Motor neuron (in vitro differentiated cells): Measurements from ENCODE around the gene RIIAD1. TPM values are rescaled to one million over a fixed set of nuclear protein-coding genes. Genes with fewer than 3 reads are reported as not detected.
"Not testable (repeated sequence)": the region's sequence is repeated elsewhere in the genome, so short reads cannot be mapped to it uniquely, and the experiment has no call there.

Experiments
- ATAC-seq, 8 experiments: fragments of 200-7000 bp; cut with Tn5 transposase; replicated peaks in 6 of 8; 2 replicates each; pipeline ENCODE4 v1.8.0; 2021; ENCODE audit warnings: mild to moderate bottlenecking in 8 of 8, moderate library complexity in 8 of 8
- H3K27ac ChIP-seq, 2 donors: fragments of 250-450 bp; sonication (Bioruptor Pico); 2 replicates each; pipeline ENCODE4 v1.9.0; 2021; ENCODE audit warnings: antibody characterized with exemption in 2 of 2, mild to moderate bottlenecking in 2 of 2, moderate library complexity in 1 of 2
- H3K4me1 ChIP-seq, 2 donors: fragments of 250-450 bp; sonication (Bioruptor Pico); replicated peaks in 1 of 2; 2 replicates each; pipeline ENCODE4 v1.6.1; 2021; ENCODE audit warnings: antibody characterized with exemption in 2 of 2, mild to moderate bottlenecking in 2 of 2, moderate library complexity in 1 of 2
- H3K4me3 ChIP-seq, 5 donors: fragments of 250-450 bp; sonication (Bioruptor Pico); 2 replicates each; pipeline ENCODE4 v1.9.0; 2021; ENCODE audit warnings: antibody characterized with exemption in 5 of 5, mild to moderate bottlenecking in 5 of 5, moderate library complexity in 4 of 5
- WGBS, 10 experiments: fragments of 450-650 bp; shearing (Covaris generic); methylation state at CpG; one replicate each; pipeline ENCODE4 v1.0.0; 2022; 5-methylcytosine and 5-hydroxymethylcytosine counted together
- in situ Hi-C, 9 experiments: fragments of 400-800 bp; cut with MboI; loops; one replicate each; pipeline ENCODE4 v1.15.0; 2021; ENCODE audit warnings: low sequenced_read_pairs in 9 of 9, low pct_unique_long_range_greater_than_20kb in 2 of 9; ENCODE audit not compliant: unreplicated experiment in 9 of 9
- total RNA-seq, 8 experiments: library from RNA; unstranded; fragments of 300-600 nt; gene quantifications; 2 replicates each; pipeline versions ENCODE4 v1.2.3 to v1.2.4, GENCODE V29; 2022

The RIIAD1 gene
- total RNA-seq, 8 experiments from 2014 or later: 1.1 to 20.8 (median 9.0) TPM; not detected in 2

GRCh38 chr1:151760597-151761385 is 39.5 kb downstream of the RIIAD1 start:
- H3K4me3 ChIP-seq: no peak overlapping the region
- no peak overlapping the region for H3K27ac ChIP-seq
- WGBS, 10 experiments: 80 to 100% (median 96%) methylated on average over 3 to 7 of the region's 7 CpGs; no CpG with 5 or more reads in 2 of the 10 experiments
- H3K4me1 ChIP-seq: peaks cover 9 to 11% of the 10 kb centered on the region in 2 donors
- ATAC-seq: no peak
- in situ Hi-C loops: no loop called here

- H3K27ac ChIP-seq: peak within 1 kb of the TSS; percentile 84 to 92
- peaks cover 9 to 11% of the 10 kb centered on the region in 2 donors for H3K4me1 ChIP-seq
- H3K4me3 ChIP-seq: peak within 1 kb of the TSS; percentile 86 to 97 (median 87)
- in situ Hi-C loops: no loop called here
- 0 to 4% (median 1%) methylated on average over 6 to 34 of the region's 68 CpGs; no CpG with 5 or more reads in 2 of the 10 experiments for WGBS, 10 experiments
- ATAC-seq: peak; percentile 98 to 100 (median 99)
These were observed 41.9 kb downstream of the RIIAD1 start, which contains the start of gene MRPL9 for GRCh38 chr1:151762941-151763921. TSS of gene MRPL9 (minus strand) at chr1:151763496. CDS start at chr1:151763479, 17 bp downstream.

- Histone ChIP-seq H3K4me1 (peaks cover 9 to 11% of the 10 kb centered on the region in 2 donors), H3K4me3 (peak overlapping the region; percentile 86 to 97 (median 87)), H3K27ac (peak overlapping the region in 1 of 2 donors; percentile 92)
- 33 to 94% (median 66%) methylated on average over 3 to 10 of the region's 10 CpGs for WGBS, 10 experiments
- ATAC-seq: no peak
- in situ Hi-C loops: no loop called here
These were observed 42.7 kb downstream of the RIIAD1 start for GRCh38 chr1:151763990-151764389.

- 0 to 100% (median 33%) methylated on average over 1 to 2 of the region's 7 CpGs; no CpG with 5 or more reads in 3 of the 10 experiments for WGBS, 10 experiments
- H3K27ac ChIP-seq, ATAC-seq, in situ Hi-C loops, H3K4me3 ChIP-seq, H3K4me1 ChIP-seq: not testable (repeated sequence)
These were observed 47.2 kb downstream of the RIIAD1 start for GRCh38 chr1:151768351-151769066.

- no CpG with 5 or more reads among the region's 34 CpGs for WGBS, 10 experiments
- H3K4me1 ChIP-seq, in situ Hi-C loops, ATAC-seq, H3K27ac ChIP-seq, H3K4me3 ChIP-seq: not testable (repeated sequence)
These were observed 47.9 kb downstream of the RIIAD1 start for GRCh38 chr1:151769270-151769669.

- Histone ChIP-seq H3K27ac (no peak overlapping the region), H3K4me3 (no peak overlapping the region), H3K4me1 (no peaks in the 10 kb centered on the region)
- in situ Hi-C loops: no loop called here
- ATAC-seq: peak in 7 of 8 experiments; percentile 24 to 95 (median 75)
- WGBS, 10 experiments: 0 to 96% (median 49%) methylated on average over 1 to 5 of the region's 5 CpGs; no CpG with 5 or more reads in 1 of the 10 experiments
These were observed 52.4 kb downstream of the RIIAD1 start for GRCh38 chr1:151773702-151774101.

- Histone ChIP-seq H3K4me3 (no peak overlapping the region), H3K27ac (no peak overlapping the region), H3K4me1 (no peaks in the 10 kb centered on the region)
- in situ Hi-C loops: no loop called here
- no peak for ATAC-seq
- 20 to 100% (median 50%) methylated on average over 1 to 3 of the region's 3 CpGs; no CpG with 5 or more reads in 1 of the 10 experiments for WGBS, 10 experiments
These were observed 53.1 kb downstream of the RIIAD1 start for GRCh38 chr1:151774256-151774922.

- in situ Hi-C loops: no loop called here
- WGBS, 10 experiments: 61 to 100% (median 95%) methylated on average over 1 to 7 of the region's 7 CpGs
These were observed 54.8 kb downstream of the RIIAD1 start for GRCh38 chr1:151775894-151776664.

GRCh38 chr1:151776665-151777062 is 55.3 kb downstream of the RIIAD1 start:
- ATAC-seq: no peak
- in situ Hi-C loops: no loop called here
- WGBS, 10 experiments: 20 to 100% (median 87%) methylated on average over 1 to 3 of the region's 3 CpGs; no CpG with 5 or more reads in 2 of the 10 experiments

More at GRCh38 chr1:151775894-151776664, 54.8 kb downstream of the RIIAD1 start:
- Histone ChIP-seq H3K27ac (no peak overlapping the region), H3K4me1 (no peaks in the 10 kb centered on the region), H3K4me3 (no peak overlapping the region)
- no peak for ATAC-seq

GRCh38 chr1:151777317-151777716 is 56.0 kb downstream of the RIIAD1 start:
- 69 to 100% (median 96%) methylated on average over 1 to 4 of the region's 4 CpGs; no CpG with 5 or more reads in 4 of the 10 experiments for WGBS, 10 experiments
- no peak for ATAC-seq
- Histone ChIP-seq H3K4me3 (no peak overlapping the region), H3K27ac (no peak overlapping the region), H3K4me1 (no peaks in the 10 kb centered on the region)
- in situ Hi-C loops: no loop called here

More at GRCh38 chr1:151776665-151777062, 55.3 kb downstream of the RIIAD1 start:
- no peak overlapping the region for H3K27ac ChIP-seq
- no peaks in the 10 kb centered on the region for H3K4me1 ChIP-seq
- no peak overlapping the region for H3K4me3 ChIP-seq
